ENCODE measurements around the gene CAMKK2.
"Not testable (repeated sequence)": the region's sequence is repeated elsewhere in the genome, so short reads cannot be mapped to it uniquely, and the experiment has no call there.

Gene CAMKK2

GRCh38 chr12:121223292-121224285 is 72.9 kb downstream of the CAMKK2 start:
- DNase-seq (ENCODE audit: low read depth), result no peak

DNA sequence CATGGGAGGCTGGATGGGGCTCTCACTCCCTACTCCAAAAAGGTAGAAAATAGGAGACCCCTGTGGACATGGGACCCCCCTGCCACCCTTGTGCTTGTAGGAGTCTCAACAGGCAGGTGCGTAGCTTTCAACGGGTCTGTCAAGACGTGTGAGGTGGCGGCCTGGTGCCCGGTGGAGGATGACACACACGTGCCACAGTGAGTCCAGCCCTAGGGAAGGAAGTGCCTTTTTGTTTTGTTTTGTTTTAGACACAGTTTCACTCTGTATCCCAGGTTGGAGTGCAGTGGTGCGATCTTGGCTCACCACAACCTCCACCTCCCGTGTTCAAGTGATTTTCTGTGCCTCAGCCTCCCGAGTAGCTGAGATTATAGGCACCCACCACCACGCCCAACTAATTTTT is 73.7 kb downstream of the CAMKK2 start:
- no peak for DNase-seq (ENCODE audit: low read depth)

DNA sequence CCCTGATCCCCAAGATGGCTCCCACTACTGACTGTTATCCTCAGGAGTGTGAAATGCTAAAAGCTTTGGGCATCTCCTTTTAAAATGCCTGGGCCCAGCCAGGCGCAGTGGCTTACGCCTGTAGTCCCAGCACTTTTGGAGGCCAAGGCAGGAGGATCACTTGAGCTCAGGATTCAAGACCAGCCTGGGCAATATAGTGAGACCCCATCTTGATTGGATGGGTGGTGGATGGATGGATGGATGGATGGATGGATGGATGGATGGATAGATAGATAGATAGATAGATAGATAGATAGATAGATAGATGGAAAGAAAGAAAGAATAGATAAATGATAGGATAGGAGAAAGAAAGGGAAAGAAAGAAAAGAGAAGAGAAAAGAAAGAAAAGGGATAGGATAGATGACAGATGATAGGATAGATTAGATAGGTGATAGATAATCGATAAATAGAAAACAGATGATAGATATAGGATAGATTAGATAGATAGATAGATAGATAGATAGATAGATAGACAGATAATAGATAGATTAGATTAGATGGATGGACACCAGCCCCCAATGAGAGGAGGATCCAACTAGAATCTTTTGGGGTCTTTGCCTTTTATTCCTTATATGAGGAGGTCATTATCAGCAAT is 77.0 kb downstream of the CAMKK2 start:
- DNase-seq (ENCODE audit: low read depth), result no peak

DNA sequence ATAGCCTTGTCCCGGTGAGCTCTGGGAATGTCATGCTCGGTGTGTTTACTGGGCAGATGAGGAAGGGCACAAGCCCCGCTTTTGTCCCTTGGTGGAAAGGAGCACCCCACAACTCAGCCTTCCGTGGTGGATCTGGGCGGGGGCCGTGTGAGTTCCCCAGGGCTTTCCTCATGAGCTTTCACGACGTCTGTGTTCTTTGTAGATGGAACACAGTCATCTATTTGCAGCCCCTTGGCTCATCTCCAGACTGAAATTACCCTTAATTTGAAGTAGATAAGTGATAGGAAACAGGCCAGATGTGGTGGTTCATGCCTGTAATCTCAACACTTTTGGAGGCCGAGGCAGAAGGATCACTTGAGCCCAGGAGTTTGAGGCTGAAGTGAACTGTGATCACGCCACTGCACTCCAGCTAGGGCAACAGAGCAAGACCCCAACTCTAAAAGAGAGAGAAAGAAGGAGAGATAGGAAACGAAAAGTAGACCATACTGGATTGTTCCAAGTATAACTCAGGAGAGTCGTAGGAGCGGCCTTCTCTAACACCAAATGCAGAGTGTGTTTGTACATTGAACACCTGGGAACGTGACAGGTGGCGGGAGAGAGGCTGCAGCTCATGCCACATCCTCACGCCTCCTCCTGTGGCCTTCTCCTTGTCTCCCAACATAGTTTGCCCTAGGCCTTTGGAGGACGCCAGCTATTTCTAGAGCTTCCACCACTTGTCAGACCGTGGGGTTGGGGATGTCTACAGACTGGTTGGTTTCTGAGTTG is 77.7 kb downstream of the CAMKK2 start:
- no peak for DNase-seq (ENCODE audit: low read depth)

DNA sequence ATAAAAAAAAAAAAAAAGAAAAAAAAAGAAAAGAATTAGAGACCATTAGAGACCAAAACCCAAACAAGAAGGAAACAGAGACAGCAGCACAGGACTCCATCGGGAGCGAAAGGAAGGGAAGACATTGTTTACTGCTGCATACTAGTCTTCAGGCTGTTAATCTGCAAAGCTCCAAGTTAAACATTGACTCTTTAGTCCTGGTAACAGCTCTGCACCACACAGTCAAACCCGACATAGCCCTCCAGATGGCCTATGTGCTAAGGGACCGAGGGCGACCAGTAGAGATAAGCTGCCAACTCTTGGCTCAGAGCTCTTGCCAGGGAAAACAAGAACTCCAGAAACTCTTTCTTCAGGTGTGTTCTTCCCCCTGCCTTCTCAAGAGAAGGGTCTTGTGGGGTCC is 78.7 kb downstream of the CAMKK2 start:
- no peak for DNase-seq (ENCODE audit: low read depth)

GRCh38 chr12:121217063-121217462 is 79.4 kb downstream of the CAMKK2 start:
- no peak for DNase-seq (ENCODE audit: low read depth)

GRCh38 chr12:121216102-121216501 is 80.4 kb downstream of the CAMKK2 start:
- no peak for DNase-seq (ENCODE audit: low read depth)

- DNase-seq (ENCODE audit: low read depth), result no peak
Observed at GRCh38 chr12:121214855-121215745, 81.4 kb downstream of the CAMKK2 start.

DNA sequence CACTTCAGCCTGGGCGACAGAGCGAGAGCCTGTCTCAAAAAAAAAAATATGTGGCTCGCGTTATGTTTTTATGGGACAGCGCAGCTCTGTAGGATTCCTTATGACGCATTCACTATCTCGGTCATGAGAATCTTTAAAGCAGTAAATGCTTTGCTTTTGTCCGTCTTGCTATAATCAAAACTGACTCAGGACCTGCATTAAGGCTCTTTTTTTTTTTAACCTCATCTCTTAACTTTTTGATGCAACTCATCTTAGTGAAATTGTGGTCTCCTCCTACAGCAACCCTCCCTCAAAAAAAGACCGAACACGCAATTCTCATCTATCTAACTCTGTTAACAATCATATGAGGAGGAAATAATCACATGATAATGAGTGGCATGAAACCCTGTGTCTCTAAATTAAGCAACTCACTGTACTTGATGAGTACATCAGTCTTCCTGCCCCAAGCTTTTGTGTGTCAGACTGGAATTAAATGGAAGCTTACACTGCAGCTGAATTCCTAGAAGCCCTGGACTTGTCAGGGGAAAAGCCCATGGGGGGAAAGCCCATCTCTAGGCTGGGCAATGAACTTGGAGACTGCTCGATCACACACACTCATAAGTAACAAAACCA is 82.2 kb downstream of the CAMKK2 start:
- no peak for DNase-seq (ENCODE audit: low read depth)

DNA sequence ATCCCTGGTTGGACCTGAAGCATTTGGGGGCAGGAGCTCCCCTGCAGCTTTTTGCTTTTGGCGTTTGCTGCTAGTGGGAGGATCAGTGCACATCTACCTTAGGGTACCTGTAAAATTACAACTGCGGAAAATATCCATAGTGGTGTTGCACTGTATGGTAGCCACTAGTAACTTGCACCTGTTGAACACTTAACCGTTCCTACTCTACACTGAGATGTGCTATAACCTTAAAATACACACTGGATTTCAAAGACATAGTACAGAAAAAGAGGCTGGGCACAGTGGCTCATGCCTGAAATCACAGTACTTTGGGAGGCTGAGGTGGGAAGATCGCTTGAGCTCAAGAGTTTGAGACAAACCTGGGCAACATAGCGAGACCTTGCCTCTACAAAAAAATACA is 83.6 kb downstream of the CAMKK2 start:
- DNase-seq (ENCODE audit: low read depth), result no peak

DNA sequence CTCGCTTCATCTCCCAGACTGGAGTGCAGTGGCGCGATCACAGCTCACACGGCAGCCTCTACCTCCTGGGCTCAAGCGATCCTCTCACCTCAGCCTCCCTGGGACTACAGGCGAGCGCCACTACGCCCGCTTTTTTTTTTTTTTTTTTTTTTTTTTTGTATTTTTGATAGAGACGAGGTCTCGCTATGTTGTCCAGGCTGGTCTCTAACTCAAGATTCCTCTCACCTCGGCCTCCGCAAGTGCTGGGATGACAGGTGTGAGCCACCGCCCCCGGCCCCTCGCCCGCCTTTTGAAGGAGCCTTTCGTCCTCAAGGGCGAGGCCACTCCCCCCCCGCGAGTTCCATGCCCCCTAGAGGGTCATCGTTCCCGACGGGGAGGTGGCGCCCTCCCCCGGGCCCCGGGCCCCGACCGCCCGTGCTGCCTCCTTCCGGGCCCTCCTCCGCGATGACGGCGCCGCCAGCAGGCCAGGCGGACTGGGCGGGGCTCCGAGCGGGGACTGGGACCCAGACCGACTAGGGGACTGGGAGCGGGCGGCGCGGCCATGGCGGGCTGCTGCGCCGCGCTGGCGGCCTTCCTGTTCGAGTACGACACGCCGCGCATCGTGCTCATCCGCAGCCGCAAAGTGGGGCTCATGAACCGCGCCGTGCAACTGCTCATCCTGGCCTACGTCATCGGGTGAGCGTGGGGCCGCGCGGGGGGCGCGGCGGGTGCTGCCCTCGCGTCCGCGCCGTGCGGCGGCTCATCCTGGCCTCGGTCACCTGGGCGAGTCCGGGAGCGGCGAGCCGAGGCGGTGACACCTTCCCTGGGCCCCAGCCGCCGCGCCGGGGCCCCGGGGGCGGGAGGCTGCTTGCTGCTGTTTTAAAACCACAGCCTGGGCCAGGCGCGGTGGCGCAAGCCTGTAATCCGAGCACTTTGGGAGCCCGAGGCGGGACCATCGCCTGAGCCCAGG is 86.6 kb downstream of the CAMKK2 start, which contains the start of gene P2RX4:
TSS of gene P2RX4 (plus strand) at position 506 of the 949 bp plus-strand sequence. CDS start at position 542, 36 bp downstream.
- peak; percentile 81 for DNase-seq (ENCODE audit: low read depth)

DNA sequence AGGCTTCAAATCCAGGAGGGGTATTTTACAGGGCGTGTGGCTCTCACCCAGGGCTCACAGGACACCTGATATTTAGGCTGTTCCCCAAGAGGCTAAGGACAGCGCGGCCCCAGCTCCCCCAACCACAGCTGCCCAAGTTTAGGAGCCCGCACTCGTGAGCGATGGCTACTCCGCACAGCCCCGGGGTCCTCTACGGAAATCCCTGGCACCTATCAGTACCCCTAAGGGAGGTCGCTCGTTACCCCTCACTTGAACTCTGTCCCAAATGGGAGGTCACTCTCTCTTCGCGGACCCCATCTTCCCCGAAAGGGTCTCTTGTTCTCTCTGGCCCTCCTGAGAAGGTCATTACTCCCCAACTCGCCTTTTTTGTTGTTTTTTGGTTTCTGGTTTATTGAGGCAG is 87.3 kb downstream of the CAMKK2 start:
- no peak for DNase-seq (ENCODE audit: low read depth)

- not testable (repeated sequence) for DNase-seq (ENCODE audit: low read depth)
Observed at GRCh38 chr12:121208571-121208970, 87.9 kb downstream of the CAMKK2 start.

GRCh38 chr12:121205491-121205890 is 91.0 kb downstream of the CAMKK2 start:
- DNase-seq (ENCODE audit: low read depth), result no peak

DNA sequence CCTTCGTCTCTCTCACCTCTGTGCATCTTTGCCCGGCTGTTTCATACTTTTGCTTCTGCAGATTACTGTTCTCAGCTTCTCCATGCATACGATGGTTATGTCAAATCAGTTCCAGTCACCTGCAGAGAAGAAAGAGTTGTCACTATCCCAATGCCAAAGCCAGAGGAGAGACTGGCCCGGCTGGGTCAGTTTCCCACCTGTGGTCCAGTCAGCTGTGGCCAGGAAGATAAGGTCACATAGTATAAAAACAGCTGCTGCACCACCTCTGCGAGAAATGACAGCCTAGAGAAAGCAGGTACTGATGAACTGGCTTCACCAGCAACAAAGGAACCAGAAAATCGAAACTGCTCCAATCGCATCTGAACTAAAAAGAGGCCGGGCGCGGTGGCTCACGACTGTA is 93.0 kb downstream of the CAMKK2 start:
- no peak for DNase-seq (ENCODE audit: low read depth)

DNA sequence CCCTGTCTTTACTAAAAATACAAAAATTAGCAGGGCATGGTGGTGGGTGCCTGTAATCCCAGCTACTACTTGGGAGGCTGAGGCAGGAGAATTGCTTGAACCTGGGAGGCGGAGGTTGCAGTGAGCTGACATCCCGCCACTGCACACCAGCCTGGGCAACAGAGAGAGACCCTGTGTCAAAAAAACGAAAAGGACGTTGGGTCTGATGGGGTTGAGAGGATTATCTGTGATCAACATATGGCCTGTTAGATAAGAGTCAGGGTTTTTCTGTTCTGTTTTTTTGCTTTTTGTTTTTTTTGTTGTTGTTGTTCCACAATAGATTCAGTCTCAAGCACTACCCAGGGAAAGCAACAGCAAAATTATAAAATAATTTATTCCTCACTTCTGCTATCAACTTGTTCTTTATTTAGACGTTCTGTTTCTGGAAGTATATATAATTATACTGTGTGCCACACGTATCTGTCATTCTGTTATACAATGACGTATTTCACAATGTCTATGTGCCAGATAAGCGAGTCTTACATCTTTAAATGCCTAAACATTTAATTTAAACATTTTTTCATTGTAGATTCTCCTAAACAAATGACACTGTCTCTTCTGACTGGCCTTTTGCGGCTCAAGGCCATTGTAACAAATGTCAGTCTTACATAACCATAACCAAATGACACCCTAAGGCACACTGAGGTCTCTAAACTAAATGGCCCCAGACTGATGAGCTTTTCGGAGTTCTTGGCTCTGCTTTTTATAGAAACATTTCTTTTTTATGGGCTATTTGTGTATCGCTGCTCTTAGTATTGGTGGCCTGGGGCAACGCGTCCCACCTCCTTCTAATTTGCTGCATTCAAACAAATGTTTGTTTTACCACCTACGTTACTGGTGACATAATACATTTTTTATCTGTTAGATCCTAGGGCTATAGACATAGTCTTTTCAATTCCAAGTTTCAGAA is 93.8 kb downstream of the CAMKK2 start:
- no peak for DNase-seq (ENCODE audit: low read depth)

- DNase-seq (ENCODE audit: low read depth), result not testable (repeated sequence)
Observed at GRCh38 chr12:121201140-121201539, 95.4 kb downstream of the CAMKK2 start.

GRCh38 chr12:121198949-121199348 is 97.6 kb downstream of the CAMKK2 start:
- no peak for DNase-seq (ENCODE audit: low read depth)

GRCh38 chr12:121196902-121197301 is 99.6 kb downstream of the CAMKK2 start:
- no peak for DNase-seq (ENCODE audit: low read depth)

All from stimulated activated CD8-positive, alpha-beta memory T cell treated with anti-CD3 and anti-CD28 coated beads, Interleukin-12 subunit alpha, Interleukin-12 subunit beta, amount 100 ng/mL, for 4 hours (primary cell).